22Rv1 (cell line): Measurements from ENCODE around the gene MAN2A2.

Source experiments
- H3K27ac ChIP-seq: fragments of 450-650 bp; 2 replicates; pipeline ENCODE4 v1.5.1; 2017
- CTCF ChIP-seq: fragments of 450-650 bp; IDR thresholded peaks from 2 replicates; pipeline ENCODE4 v1.5.1; 2017; ENCODE audit warnings: mild to moderate bottlenecking
- ZFX ChIP-seq: fragments of 450-650 bp; IDR thresholded peaks from 2 replicates; pipeline ENCODE4 v1.6.1; 2017; ENCODE audit warnings: antibody characterized with exemption, borderline replicate concordance

The MAN2A2 gene

GRCh38 chr15:90885432-90886290, 17.4 kb upstream of the MAN2A2 start:
- TF ChIP-seq ZFX (no peak), CTCF (peak; percentile 98)
- H3K27ac ChIP-seq, result no peak overlapping the region

DNA sequence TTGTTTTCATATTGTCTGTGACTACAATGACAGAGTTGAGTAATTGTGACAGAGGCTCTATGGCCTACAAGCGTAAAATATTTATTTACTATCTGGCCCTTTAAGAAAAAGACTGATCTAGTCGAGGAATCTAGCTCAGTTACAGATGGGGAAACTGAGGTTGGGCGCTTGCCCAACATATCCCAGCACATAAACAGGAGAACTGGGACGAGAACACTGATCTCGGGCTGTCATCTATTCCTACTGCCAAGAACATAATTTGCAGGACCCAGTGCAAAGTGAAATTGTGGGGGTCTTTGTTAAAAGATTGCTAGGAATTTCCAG, 16.8 kb upstream of the MAN2A2 start:
- TF ChIP-seq CTCF (peak; percentile 32), ZFX (no peak)
- no peak overlapping the region for H3K27ac ChIP-seq

DNA sequence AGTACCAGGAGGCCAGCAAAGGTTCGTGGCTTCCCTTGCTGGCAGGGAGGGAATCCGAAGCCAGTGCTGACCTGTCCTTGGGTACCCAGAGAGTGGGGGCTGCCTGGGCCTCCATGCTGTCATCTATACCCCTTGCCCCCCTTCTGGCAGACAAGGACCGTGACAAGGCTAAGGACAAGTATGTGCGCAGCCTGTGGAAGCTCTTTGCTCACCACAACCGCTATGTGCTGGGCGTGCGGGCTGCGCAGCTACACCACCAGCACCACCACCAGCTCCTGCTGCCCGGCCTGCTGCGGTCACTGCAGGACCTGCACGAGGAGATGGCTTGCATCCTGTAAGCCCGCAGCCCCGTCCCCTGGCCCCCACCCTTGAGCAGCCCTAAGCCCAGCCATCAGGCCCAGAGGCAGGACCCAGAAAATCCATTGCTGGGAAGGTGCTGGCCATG, 16.0 kb upstream of the MAN2A2 start:
- no peak overlapping the region for H3K27ac ChIP-seq
- TF ChIP-seq ZFX (no peak), CTCF (no peak)

- TF ChIP-seq ZFX (no peak), CTCF (no peak)
- H3K27ac ChIP-seq, result no peak overlapping the region
Measured at GRCh38 chr15:90889313-90889730, 13.8 kb upstream of the MAN2A2 start.

DNA sequence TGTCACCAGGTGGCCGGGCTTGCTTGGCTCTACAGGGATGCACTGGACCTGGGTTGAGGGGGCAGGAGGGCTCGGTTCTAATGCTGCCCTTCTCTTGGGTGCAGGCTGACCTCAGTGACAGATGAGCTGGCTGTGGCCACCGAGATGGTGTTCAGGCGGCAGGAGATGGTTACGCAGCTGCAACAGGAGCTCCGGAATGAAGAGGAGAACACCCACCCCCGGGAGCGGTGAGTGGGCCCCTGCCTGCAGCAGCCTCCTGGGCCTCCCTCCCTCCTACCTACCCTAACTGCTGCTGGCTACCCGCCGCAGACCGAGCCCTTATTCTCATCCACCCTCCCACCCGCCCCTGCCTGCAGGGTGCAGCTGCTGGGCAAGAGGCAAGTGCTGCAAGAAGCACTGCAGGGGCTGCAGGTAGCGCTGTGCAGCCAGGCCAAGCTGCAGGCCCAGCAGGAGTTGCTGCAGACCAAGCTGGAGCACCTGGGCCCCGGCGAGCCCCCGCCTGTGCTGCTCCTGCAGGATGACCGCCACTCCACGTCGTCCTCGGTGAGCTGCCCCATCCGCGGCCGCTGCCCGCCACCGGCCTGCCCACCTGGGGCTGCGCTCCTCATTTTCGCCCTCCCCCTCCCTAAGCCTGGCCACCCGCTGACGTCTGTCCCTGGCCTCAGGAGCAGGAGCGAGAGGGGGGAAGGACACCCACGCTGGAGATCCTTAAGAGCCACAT, 13.2 kb upstream of the MAN2A2 start:
- no peak overlapping the region for H3K27ac ChIP-seq
- TF ChIP-seq ZFX (no peak), CTCF (no peak)

DNA sequence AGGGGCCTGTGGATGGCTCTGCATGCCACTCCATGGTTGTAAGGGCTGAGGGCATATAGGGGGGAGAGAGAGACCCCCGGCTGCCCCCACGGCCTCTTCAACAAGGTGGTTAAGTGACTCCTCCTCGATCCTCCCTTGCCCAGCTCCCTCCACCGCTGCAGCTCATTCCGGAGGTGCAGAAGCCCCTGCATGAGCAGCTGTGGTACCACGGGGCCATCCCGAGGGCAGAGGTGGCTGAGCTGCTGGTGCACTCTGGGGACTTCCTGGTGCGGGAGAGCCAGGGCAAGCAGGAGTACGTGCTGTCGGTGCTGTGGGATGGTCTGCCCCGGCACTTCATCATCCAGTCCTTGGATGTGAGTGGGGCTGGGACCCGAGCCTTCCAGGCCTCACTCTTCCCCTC, 12.3 kb upstream of the MAN2A2 start:
- H3K27ac ChIP-seq, result no peak overlapping the region
- TF ChIP-seq ZFX (no peak), CTCF (no peak)

DNA sequence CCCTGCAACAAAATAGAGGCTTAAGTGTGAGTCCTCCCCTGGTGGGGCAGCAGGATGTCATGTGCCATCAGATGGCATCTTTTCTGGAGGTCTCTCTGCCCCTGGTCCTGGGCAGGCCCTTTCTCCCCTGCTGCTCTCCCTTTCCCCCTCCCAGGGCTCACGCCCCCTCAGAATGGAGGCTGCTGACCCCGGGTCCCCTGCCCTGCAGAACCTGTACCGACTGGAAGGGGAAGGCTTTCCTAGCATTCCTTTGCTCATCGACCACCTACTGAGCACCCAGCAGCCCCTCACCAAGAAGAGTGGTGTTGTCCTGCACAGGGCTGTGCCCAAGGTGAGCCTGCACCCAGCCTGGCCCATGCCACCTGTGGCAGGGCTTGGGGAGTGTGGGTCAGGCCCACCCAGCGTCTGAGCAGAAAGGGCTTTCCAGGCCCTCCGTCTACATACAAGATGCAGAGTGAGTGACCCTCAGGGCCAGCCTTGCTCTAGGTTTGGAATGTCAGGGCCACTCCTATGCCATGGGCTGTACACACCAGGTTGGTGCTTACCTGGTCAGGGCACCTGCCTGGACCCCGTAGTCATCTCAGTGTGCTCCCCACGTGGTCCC, 11.7 kb upstream of the MAN2A2 start:
- TF ChIP-seq CTCF, result no peak
- TF ChIP-seq ZFX, result no peak
- H3K27ac ChIP-seq, result no peak overlapping the region
